KOPT-K1 (cell line): ENCODE measurements around the gene ZNF683.

ENCODE experiments used
- H3K27ac ChIP-seq: fragments of 200-600 bp; sonication (generic); 2 replicates; pipeline ENCODE4 v1.5.1; 2016; ENCODE audit warnings: antibody characterized with exemption, mild to moderate bottlenecking, low read depth, low read length; ENCODE audit not compliant: poor library complexity, severe bottlenecking
- H3K36me3 ChIP-seq: fragments of 200-600 bp; sonication (generic); 2 replicates; pipeline ENCODE4 v1.5.1; 2017; ENCODE audit warnings: antibody characterized with exemption, mild to moderate bottlenecking, low read length, moderate library complexity; ENCODE audit not compliant: insufficient read depth
- H3K9me3 ChIP-seq: fragments of 200-600 bp; sonication (generic); 2 replicates; pipeline ENCODE4 v1.5.1; 2017; ENCODE audit warnings: antibody characterized with exemption, low read length, mild to moderate bottlenecking; ENCODE audit not compliant: insufficient read depth, poor library complexity, severe bottlenecking

The ZNF683 gene

DNA sequence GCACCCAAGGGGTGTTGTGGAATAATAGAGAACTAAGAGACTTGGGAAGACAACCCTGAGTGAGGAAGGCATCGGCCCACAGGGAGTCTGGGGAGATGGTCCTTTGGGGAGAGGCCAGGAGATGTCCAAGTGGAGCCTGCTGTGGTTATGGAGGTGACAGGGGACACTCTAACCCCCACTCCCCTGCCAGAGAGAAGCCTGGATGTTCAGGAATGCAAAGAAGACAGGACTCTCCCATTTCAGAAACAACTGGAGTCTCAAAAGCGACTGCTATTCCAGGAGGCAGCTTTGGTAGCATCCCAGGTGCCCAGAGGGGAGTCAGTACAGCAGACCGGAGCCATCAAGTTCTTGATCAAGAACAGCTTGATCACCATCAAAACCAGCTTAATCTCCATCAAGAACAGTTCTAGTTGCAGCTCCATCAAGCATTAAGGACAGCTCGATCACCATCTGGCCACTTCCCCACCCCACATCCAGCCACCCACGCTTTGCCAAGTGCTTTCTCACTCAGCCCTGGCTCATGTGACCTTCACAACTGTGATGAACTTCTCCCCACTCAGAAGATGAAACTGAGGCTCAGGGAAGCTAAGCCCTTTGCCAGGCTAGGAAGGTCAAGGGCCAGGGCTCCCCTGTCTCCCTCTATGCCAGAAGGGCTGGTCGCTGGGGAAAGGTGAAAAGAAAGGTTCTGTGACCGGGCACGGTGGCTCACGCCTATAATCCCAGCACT is 54.0 kb downstream of the ZNF683 start:
- no peaks in the 10 kb centered on the region for H3K36me3 ChIP-seq
- no peaks in the 10 kb centered on the region for H3K9me3 ChIP-seq
- H3K27ac ChIP-seq, result peak overlapping the region; percentile 85

DNA sequence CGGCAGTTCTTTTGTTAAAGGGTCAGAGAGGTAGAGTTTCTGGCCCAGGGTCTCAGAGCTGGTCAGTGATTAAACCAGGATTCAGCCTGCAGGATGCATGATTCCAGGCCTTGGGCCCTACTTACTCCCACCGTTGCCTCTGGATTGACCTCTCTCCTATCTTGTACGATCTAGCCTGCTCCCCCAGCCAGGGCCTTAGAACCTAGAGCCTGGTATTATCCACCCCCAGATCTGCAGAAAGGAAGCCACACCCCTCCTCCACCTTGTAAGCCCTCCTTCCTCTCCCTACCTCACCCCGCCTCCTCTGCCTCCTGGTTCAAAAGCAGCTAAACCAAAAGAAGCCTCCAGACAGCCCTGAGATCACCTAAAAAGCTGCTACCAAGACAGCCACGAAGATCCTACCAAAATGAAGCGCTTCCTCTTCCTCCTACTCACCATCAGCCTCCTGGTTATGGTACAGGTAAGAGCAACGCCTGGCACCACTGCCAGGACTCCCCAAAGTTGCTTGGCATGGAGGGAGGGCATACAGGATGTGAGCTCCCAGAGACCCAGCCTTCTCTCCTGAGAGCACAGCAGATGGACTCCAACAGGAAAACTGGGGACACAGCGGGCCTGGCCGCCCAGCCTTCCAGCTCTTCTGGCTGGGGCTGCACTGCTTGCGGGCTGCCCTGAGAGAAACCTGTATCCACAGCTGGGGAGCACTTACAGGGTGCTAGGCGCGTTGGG is 54.8 kb downstream of the ZNF683 start, which contains the start of gene CD52:
Gene CD52, plus strand, starts transcription at position 347 of the 726 bp plus-strand sequence. Its CDS starts 60 bp downstream, at position 407.
- Histone ChIP-seq H3K27ac (peak within 1 kb of the TSS; percentile 85), H3K36me3 (no peaks in the 10 kb centered on the region)

DNA sequence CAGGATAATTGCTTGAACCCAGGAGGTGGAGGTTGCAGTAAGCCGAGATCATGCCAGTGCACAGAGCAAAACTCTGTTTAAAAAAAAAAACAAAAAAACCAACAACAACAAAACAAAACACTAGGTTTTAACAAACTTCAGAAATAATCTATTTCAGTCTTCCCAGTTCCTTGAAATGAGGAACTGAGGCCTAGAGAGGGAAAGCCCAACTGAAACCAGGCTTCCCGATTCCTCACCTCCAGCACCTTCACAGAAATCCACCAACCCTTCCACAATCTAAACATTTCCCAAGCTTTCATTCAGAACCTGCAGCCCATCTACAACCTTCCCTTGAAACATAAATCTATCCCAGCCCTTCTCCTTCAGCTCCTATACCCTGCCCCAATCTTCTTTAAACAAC is 55.4 kb downstream of the ZNF683 start:
- peak overlapping the region; percentile 85 for H3K27ac ChIP-seq
- H3K9me3 ChIP-seq, result no peaks in the 10 kb centered on the region
- H3K36me3 ChIP-seq, result no peaks in the 10 kb centered on the region

More for the DNA sequence above, 54.8 kb downstream of the ZNF683 start, which contains the start of gene CD52:
- no peaks in the 10 kb centered on the region for H3K9me3 ChIP-seq

DNA sequence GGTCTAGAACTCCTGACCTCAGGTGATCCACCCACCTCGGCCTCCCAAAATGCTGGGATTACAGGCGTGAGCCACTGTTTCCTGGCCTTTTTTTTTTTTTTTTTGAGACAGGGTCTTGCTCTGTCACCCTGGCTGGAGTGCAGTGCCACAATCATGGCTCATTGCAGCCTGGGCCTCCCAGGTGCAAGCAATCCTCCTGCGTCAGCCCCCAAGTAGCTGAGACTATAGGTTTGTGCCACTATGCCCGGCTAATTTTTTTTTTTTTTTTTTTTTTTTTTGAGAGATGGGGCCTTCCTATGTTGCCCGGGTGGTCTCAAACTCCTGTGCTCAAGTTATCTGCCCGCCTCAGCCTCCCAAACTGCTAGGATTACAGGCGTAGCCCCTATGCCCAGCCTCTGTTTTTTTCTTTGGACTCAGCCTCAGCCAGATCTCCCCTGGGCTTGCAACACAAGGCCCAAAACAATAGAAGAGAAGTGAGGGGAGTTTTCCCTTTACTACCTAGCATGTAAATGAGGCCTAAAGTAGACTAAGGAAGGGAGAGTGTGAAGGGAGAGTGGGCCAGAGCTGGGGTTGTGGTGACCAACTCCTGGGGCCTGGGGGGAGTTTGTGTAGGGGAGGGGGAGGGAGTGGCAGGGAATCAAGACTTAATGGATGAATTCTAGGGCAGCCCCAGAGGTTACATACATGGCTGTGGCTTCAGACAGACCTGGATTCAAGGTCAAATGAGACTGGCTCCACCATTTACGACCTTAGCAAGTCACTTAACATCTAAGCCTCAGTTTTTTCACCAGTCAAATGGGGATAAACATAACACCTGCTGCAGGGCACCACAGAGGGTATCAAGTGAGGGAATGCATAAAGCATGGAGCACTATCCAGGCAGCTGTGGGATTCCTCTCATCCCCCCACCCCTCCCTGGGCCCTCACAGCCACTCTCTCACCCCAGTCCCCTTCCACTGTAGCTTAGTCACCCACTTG is 56.4 kb downstream of the ZNF683 start:
- Histone ChIP-seq H3K36me3 (no peaks in the 10 kb centered on the region), H3K9me3 (no peaks in the 10 kb centered on the region), H3K27ac (peak overlapping the region; percentile 85)

DNA sequence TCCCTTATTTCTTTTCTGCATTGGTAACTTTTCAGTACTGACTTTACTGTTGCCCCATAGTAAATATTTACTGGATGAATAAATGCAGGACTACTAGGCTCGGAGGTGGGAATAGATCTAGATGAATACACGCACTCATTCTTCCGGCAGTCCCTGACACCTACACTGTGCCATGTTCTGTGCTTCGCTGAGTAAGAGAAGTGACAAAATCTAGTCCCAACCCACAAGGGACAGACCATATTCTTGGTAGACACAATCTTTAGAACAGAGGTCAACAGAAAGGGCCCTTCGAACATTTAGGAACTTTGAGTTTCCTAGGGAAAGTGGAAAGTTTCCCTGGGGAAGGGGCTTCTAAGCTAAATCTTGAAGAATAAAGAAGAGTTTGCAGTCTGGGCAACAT is 58.0 kb downstream of the ZNF683 start:
- no peaks in the 10 kb centered on the region for H3K9me3 ChIP-seq
- H3K27ac ChIP-seq, result peak overlapping the region; percentile 85
- H3K36me3 ChIP-seq, result no peaks in the 10 kb centered on the region
